DMS153 (cell line): Measurements from ENCODE around the gene NEGR1.
A peak's percentile ranks its signal among the peaks of the same experiment; 100 is the strongest.
"Not testable (repeated sequence)": the region's sequence is repeated elsewhere in the genome, so short reads cannot be mapped to it uniquely, and the experiment has no call there.

Experiments
- DNase-seq: peaks from one replicate; lab custom pipeline; 2025; lab: John Stamatoyannopoulos, UW

Gene NEGR1

DNA sequence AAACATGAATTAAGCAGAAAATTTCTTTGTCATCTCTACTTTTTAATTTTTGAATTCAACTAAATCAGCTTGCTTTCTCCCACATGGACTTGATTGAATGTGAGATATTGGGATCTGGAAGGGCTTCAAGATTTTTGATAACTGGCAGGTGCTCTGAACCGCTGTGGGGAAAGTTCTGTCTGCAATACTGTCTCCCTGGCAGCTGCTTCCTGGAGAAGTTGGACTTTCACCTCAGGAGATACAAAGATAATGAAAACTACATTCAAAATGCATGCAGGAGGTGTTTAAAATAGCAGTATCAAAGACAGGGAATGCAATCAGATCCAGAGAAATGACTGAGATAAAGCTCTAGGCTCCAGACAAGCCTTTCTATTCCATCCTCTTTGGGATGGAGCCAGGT is 338.3 kb downstream of the NEGR1 start:
- DNase-seq, result no peak

DNA sequence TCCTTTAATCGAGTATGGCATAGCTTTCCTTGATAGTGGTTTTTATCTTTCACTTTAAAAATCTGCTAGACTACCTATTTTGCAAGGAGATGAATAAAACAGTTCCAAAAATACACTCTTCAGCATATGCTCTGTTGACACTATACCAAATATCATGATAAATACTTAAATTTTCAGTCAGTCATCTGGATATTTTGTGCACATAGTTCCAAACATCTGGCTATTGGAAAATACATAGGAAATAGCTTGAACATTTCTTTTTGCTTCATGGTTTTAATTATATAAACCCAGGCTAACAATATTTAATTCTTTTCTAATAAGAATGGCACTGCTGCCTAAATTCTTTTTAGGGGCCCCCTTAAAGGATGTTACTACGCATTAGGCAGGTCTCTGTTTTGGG is 342.1 kb downstream of the NEGR1 start:
- no peak for DNase-seq

DNA sequence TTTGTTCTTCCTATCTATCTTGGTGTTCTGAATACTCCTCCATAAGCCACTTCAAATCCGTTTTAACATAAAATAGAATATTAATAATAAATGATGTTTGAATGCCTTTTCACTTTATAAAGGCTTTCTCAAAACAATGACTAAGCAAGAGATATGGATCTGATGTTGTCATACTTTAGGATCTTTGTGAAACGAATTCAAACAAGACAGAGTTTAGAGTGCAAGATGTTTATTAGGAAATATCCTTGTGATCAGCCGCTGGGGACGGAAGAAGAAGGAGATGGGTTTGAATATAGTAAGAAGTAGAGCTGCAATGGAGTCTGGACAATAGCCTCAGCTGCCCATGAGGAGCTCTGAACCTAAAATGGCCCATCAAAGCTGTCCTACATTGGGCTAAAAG is 351.8 kb downstream of the NEGR1 start:
- DNase-seq, result no peak

DNA sequence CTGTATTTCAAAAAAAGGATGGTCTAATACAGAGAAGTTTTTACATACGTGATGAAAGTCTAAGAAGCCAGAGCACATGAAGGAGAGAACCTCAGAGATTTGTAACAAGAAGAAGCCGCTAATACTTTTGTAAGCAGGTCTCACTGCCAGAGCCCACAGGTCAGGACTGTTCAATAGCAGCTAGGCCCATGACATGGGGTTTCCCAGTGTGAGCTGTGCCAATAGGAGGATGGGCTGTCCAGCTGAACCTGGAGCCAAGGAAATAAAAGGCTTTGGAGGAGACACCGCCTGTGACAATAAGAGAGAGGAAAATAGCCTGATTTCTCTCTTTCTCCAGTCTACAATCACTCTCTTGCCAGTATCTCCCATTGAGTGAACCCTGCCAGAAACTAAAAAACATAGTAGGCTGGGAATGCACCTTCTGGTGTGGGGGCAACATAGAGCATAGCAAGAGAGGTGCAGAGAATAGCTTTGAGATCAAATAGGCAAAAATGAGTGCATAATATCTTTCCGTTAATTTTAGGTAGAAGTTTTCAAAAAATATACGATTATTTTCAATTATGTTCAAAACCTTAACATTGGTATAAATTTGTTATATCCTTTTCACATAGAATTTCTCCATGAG is 360.3 kb downstream of the NEGR1 start:
- DNase-seq, result no peak

DNA sequence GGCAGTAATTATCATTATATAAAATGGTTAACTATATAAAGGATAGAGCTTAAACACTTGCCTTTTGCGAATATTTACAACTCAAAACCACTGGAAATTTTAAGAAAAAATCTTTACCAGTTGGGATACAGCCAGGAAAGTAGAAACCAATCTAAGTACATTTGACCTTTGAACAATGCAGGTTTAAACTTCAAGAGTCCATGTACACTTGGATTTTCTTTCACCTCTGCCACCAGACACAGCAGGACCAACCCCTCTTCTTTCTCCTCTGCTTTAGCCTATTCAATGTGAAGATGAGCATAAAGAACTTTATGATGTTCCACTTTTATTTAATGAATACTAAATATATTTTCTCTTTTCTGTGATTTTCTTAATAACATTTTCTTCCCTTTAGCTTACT is 361.1 kb downstream of the NEGR1 start:
- DNase-seq, result no peak

DNA sequence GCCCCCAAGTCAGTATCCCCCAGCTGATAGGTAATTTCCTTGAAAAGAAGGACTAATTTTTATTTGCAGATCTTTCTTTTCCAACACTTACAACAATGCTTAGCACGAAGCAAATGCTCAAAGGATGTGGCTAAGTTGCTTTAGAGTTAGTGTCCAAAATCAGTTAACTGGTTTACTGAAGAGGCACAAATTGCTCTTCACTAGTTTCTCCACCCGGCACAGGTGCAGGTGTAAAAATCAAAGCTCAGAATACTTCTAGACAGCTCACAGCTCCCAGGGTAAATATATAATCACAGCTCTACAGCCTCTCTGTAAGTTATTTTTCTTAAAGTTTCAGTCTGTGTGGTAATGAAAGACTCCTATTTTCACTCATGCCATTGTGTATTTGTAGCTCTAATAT is 361.8 kb downstream of the NEGR1 start:
- DNase-seq, result no peak

DNA sequence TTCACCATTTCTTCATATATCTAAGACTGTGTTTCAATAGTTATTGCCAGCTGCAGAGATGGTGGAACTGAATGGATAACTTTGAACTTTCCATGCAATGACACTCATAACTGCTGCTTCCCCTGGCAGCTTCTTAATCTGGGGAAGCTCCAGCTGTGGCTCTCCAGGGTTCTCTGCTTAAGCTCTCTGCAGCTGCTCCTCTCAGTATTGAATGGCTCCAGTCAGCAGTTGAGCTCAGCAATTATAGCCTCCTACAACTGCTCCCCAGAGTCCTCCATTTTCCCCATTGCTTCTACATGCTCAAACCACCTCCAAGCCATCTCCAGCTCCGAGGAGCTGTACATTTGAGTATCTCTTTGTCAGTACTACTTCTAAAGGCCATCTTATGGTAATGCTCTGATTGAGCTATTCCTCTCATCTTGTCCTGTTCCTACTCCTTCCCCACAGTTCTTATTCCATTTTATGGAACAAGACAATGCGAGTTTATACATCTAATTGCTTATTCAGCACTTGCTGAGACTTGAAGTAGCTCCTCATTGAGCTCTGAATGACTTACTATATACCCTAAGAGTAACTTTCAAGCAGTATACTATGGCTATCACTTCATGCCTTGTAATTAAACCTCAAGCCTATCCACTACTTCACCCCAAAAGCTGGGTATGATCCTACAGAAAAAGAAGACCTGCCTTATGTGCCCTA is 362.4 kb downstream of the NEGR1 start:
- no peak for DNase-seq

DNA sequence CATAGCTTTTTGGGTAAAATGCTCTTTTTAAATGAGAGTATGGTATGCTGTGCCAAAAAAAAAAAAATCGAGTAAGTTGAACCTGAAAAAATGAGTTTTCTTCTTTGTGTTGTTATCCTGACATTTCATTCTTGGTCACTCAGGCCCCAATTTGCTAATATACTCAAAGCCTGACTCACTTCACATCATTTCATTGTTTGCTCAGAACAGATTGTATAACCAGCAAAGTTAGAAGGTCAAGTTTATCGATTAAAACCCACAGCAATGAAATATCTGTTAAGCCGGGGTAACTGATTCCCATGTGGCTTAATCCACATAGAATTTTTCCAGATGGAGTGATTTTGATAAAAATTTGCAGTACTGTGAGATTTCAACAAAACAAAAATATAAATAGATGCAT is 363.7 kb downstream of the NEGR1 start:
- DNase-seq, result no peak

DNA sequence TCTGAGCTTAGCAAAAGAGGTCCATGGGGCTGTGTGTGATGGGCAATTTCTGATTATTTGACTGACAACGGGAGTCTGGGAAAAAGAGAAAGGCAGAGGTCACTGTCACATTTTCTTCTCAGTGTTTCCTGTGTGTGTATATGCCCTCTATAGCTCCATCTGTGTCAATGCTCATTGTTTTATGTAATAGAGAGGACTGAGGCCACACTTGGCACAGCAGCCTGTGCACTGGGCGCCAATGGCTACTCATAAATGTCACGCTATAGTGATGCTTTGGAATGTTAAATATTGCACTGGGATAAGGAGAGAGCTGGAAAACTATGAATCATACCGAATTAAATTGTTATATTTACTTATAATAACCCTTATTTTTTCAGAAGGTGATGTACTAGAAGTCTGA is 365.4 kb downstream of the NEGR1 start:
- no peak for DNase-seq

DNA sequence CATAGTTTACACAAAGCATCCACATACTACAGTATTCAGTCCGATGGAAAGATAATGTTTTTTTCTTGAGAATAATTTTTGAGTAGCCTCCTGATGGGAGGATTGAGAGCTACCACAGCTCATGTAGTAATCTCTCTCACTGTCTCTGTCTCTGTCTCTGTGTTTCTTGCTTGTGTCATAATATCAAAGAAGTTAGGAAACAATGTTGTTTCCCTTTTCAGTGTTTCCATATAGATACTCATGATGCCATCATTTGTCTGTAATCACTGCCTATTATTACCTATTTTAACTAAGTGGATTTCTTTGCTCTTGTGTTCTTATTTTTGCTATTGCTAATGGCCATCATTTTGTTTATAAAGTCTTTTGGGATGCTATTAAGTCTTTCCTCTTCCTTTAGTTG is 367.7 kb downstream of the NEGR1 start:
- DNase-seq, result no peak

DNA sequence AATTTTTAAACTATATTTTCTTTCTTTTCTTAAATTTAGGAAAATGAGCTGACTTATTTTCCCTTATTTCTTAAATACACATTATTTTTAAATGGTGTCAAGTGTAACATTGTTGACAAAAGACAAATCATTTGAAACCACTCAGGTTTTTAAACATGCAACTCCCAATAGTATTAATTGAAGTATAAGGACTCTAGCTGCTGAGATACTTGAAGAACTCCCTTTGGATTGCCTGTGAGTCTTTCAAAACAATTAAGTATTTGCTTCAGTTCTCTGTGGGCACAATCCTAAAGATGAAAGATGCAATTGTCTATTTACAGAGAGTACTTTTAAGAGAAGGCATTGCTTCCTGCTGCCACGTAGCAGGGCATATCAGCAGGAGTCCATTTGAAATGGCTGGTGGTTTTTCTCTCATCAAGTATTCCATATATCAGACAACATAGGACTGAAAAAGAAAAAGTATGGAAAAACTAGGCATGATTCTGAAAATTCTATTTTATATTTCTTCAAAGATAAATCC is 373.4 kb downstream of the NEGR1 start:
- peak; percentile 38 for DNase-seq

DNA sequence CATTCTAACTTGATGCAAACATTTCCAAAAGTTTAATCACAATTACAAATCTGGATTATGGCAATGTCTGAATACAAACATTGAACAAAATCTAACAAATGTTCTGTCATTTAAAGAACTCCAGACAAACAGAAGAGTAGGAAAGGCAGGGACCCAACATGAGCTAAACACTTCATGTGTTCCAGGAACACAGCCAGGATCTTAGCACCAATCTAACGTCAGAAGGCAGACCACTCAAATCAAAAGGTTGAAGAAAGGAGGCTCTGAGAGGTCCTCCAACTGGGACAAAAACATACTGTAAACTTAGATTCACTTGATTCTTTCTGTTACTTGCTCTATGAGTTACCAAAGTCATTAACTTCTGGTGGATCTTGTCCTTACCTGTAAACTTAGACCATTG is 374.0 kb downstream of the NEGR1 start:
- no peak for DNase-seq

DNA sequence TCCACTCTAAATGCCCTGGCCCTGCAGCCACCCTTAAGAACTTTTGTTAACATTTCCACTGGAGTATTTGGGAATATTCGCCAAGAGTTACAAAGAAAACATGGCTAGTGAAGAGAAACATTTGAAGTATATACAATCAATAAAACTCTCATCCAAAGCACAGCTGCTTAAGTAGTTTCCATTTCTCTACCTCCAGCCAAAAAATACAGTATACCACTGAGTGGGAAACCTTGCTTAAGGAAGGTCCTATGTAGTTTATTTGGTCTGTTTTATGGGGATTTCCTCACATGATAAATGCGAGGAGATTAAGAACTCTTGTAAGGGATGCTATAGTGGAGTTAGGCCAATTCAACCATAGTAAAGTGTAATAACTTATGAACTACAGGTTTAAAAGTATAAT is 382.5 kb downstream of the NEGR1 start:
- DNase-seq, result no peak

DNA sequence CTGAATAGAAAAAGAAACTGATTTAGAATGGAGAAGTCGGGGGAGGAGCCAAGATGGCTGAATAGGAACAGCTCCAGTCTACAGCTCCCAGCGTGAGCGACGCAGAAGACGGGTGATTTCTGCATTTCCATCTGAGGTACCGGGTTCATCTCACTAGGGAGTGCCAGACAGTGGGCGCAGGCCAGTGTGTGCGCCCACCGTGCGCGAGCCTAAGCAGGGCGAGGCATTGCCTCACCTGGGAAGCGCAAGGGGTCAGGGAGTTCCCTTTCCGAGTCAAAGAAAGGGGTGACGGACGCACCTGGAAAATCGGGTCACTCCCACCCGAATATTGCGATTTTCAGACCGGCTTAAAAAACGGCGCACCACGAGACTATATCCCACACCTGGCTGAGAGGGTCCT is 394.2 kb downstream of the NEGR1 start:
- DNase-seq, result not testable (repeated sequence)

DNA sequence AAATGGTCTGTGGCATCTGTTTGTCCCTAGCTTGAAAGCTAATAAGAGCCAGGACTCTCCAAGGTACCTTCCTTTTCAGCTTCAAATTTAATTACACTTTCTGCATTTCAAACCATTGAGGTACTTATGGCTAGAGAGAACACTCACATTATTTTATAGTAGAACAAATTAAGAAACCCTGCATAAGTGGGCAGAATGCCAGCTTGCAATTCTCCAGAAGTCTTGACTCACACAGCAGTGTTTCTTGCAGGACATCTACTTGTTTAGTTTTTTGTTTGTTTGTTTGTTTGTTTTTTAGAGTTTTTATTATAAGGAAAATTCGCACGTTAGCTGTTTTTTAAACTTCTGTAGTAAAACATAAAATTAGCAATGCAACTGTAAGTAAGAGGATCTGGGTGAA is 397.2 kb downstream of the NEGR1 start:
- no peak for DNase-seq

DNA sequence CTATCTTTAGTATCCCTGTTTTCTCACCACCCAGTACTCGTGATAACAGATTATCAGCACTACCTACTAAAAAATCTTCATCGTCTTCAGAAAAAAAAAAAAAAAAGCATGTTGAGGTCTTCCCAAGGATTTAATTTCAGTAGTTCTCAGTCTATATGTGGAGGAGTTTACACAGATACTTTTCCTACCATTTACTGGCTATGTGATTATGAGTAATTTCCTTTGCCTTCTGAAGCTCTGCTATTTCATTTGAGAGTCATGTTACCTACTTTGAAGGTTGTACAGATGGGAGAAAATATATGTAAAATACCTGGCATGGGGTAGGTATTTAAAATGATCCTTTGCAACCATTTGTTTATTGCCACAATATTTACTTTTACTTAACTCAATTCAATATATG is 399.7 kb downstream of the NEGR1 start:
- DNase-seq, result no peak

DNA sequence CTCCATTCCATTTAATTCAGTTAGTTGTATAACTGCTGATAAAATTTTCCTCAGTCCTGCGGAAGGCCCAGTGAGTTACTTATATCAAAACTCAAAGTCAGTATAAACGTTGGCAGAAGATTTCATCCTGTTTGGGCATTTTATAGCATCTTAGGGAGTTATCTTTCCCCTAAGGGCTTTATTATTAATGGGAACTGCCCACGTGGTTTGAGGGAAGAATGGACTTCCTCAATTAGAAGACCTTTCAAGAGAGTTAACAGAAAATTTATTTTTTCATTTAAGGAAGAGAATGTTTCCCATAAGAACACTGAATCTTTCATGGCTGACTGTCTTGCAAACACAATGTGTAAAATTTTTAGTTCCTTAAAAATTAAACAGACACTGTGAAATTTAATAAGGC is 400.1 kb downstream of the NEGR1 start:
- no peak for DNase-seq

DNA sequence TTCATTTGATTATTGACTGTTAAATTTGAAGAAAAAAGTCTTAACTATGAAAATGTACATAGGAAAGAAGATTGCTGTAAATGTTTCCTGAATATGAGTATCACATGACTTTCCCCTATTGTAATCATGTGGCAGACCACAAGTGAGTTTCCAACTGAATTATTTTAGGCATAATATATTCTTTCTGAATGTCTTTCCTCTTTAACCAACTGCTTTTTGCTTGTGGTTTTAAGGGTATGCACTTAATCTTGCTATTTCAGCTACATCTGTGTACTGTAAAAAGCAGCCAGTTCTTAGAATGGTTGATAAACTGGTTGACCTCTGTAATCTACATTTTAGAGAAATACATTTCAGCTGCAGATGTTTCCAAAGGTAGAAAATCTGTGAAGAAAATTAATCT is 400.7 kb downstream of the NEGR1 start:
- DNase-seq, result no peak

DNA sequence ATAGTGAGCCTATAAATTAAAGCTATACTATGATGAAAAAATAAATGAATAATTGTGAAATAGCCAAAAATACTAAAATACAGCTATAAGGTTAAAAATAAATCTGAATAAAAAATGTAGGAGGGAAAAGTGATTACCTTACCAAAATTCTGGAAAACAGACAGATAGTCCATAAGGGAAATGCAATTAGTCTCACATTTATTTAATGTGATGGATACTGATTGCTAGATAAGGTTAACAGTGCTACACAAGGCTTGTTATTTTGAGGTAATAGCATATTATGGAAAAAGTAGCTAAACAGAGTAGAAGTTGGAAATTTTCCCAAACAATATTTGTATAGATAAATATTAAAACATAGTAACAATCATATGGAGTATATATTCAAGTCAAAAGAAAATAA is 413.0 kb downstream of the NEGR1 start:
- DNase-seq, result no peak

DNA sequence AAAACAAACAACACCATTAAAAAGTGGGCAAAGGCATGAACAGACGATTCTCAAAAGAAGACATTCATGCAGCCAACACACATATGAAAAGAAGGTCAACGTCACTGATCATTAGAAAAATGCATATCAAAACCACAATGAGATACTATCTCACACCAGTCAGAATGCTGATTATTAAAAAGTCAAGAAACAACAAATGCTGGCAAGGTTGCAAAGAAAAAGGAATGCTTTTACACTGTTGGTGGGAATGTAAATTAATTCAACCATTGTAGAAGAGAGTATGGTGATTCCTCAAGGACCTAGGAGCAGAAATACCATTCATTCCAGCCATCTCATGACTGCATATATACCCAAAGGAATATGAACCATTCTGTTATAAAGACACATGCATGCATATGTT is 419.6 kb downstream of the NEGR1 start:
- no peak for DNase-seq

DNA sequence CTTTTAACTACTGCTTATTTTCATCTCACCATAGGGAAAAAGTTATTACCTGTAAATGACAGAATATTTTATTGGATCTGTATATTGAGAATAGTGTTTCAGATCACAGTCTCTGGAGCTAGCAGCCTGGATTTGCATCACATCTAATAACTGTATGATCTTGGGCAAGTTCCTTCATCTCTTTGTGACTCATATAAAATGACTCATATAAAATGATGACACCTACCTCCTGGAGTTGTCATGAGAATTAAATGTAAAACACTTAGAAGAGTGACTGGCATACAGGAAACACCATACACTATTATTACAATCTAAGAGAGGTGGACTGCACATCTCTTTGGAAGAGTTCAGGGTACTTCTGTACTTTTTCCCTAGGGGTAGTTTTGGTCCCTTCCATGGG is 421.3 kb downstream of the NEGR1 start:
- DNase-seq, result no peak

DNA sequence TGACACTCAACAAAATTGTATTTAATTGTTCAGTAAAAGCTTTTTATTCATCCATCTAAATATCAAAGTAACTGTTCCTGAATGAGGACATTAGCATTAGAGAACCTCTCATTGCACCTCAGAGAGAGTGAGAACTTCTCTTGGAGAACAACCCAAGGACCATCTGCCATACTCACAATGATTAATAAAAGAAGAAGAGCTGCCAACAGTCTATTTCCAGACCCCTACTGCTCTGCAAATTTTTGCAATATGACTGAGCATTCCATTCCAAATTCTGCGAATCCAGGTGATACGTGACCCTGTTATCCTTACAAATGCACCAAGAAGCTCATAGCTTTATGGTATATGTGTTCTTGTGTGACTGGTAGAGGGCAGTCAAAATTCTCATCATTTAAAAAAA is 422.5 kb downstream of the NEGR1 start:
- no peak for DNase-seq

DNA sequence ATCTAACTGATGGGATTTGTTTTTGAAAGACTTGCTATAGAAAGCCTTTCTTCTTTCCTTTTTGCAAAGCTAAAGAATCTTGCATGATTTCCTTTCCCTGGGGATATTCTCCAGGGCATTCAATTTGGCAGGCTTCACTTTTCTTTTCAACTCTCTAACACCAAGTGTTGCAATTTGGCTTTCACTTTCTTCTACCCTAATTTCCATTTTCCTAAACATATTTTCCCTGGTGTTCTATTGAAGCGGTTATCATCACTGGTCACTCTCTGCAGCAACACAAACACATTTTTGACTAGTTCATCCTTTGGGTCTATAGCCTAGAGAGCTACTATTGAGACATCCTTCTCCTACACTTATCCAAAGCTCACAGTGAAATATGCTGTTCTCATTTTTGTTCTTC is 424.5 kb downstream of the NEGR1 start:
- DNase-seq, result no peak

DNA sequence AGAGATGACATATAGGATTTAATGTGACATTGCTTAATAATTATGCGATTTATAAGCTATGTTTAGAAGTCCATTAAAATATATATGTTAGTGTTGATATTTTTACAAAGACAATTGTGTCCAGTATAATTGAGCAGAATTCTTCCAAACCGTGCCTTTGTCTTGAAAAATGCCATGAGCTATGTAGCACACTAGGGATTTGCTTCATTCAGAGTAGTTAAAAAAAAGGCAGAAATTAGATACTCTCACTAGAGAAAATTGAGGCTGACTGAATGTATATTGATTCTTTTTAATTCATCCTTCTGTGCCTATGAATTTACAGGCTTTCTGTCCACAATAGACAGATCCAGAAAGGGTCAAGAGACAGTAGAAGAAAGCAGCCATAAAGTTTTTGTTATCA is 429.0 kb downstream of the NEGR1 start:
- DNase-seq, result no peak
